OCI-LY7 (cell line): ENCODE results near the gene MYRFL. TPM values are rescaled to one million over a fixed set of nuclear protein-coding genes. Genes with fewer than 3 reads are reported as not detected.
A peak's percentile ranks its signal among the peaks of the same experiment; 100 is the strongest.

Experiments
- BruUV-seq: library from RNA; stranded (reverse); fragments of 400-500 nt; replicated peaks from 2 replicates; lab custom pipeline; 2021; lab: Mats Ljungman, UMichigan
- CTCF ChIA-PET: fragments of 300-600 bp; sonication (Branson Sonifier 250); formaldehyde crosslinking; loops from one replicate; lab custom pipeline; 2022; ENCODE audit warnings: antibody characterized with exemption; ENCODE audit not compliant: unreplicated experiment; lab: Charles Lee
- POLR2A ChIA-PET: fragments of 300-600 bp; sonication (Branson Sonifier 250); formaldehyde crosslinking; loops from one replicate; lab custom pipeline; 2022; ENCODE audit warnings: antibody characterized with exemption; lab: Charles Lee
- DNase-seq: peaks from one replicate; pipeline ENCODE4 v3.0.0-alpha.2; 2015; ENCODE audit warnings: low spot score
- H2AFZ ChIP-seq: fragments of 200-600 bp; sonication (generic), shearing (Covaris generic); 2 replicates; pipeline ENCODE4 v1.6.1; 2014; ENCODE audit warnings: mild to moderate bottlenecking, antibody characterized with exemption, low read length, moderate library complexity
- H3K27ac ChIP-seq: fragments of 200-600 bp; sonication (generic); 2 replicates; pipeline ENCODE4 v1.5.1; 2014; ENCODE audit warnings: mixed run types, low read depth, mild to moderate bottlenecking, moderate library complexity, low read length, inconsistent platforms; ENCODE audit not compliant: poor library complexity, severe bottlenecking
- H3K36me3 ChIP-seq: fragments of 200-600 bp; sonication (generic); 2 replicates; pipeline ENCODE4 v1.6.1; 2014; ENCODE audit warnings: mild to moderate bottlenecking, antibody characterized with exemption, low read length, moderate library complexity, mixed read lengths; ENCODE audit not compliant: insufficient read depth
- H3K4me1 ChIP-seq: fragments of 200-600 bp; sonication (generic); 2 replicates; pipeline ENCODE4 v1.5.1; 2014; ENCODE audit warnings: mild to moderate bottlenecking, low read length; ENCODE audit not compliant: insufficient read depth, poor library complexity, severe bottlenecking
- H3K4me2 ChIP-seq: fragments of 200-600 bp; sonication (generic); 2 replicates; pipeline ENCODE4 v1.6.1; 2014; ENCODE audit warnings: mild to moderate bottlenecking, low read length
- H3K4me3 ChIP-seq: fragments of 200-600 bp; sonication (generic); 2 replicates; pipeline ENCODE4 v1.5.1; 2014; ENCODE audit warnings: mild to moderate bottlenecking, low read depth, low read length; ENCODE audit not compliant: poor library complexity, severe bottlenecking
- H3K79me2 ChIP-seq: fragments of 200-600 bp; sonication (generic); 2 replicates; pipeline ENCODE4 v1.6.1; 2016; ENCODE audit warnings: low read depth, mild to moderate bottlenecking, low read length, moderate library complexity, mixed read lengths; ENCODE audit not compliant: insufficient read depth
- H3K9me2 ChIP-seq: fragments of 200-600 bp; sonication (generic); 2 replicates; pipeline ENCODE4 v1.6.1; 2016; ENCODE audit warnings: mild to moderate bottlenecking, low read length, mixed read lengths; ENCODE audit not compliant: insufficient read depth
- H3K9me3 ChIP-seq: fragments of 200-600 bp; sonication (generic); 2 replicates; pipeline ENCODE4 v1.6.1; 2014; ENCODE audit warnings: mild to moderate bottlenecking, mixed run types, low read length, mixed read lengths
- H4K20me1 ChIP-seq: fragments of 200-600 bp; sonication (generic); 2 replicates; pipeline ENCODE4 v1.6.1; 2014; ENCODE audit warnings: mild to moderate bottlenecking, antibody characterized with exemption, low read length, moderate library complexity, mixed read lengths; ENCODE audit not compliant: insufficient read depth
- CTCF ChIP-seq: fragments of 200-600 bp; sonication (generic); conservative IDR thresholded peaks from 2 replicates; pipeline ENCODE4 v1.5.1; 2014; ENCODE audit warnings: mild to moderate bottlenecking, antibody characterized with exemption, low read length, moderate library complexity, mixed read lengths
- EZH2phosphoT487 ChIP-seq: fragments of 200-600 bp; sonication (generic); IDR thresholded peaks from 2 replicates; pipeline ENCODE4 v1.6.1; 2018; ENCODE audit warnings: low read depth, borderline replicate concordance, mild to moderate bottlenecking, mixed run types, antibody characterized with exemption, low read length, moderate library complexity, mixed read lengths
- intact Hi-C: fragments of 100-400 bp; cut with micrococcal nuclease; formaldehyde crosslinking; loops from one replicate; pipeline ENCODE4 v1.10.0; 2022; ENCODE audit not compliant: unreplicated experiment
- total RNA-seq, 2 experiments: library from RNA; depleted of rRNA in 1 of 2; stranded (reverse); fragments of >200 nt in 1 of 2; shearing (Covaris generic) in 1 of 2; gene quantifications; 2 replicates each; pipeline ENCODE4 v1.2.3, GENCODE V29; 2014 to 2022

MYRFL gene
- total RNA-seq, 2 experiments from 2014 or later = 0.41 TPM; not detected in 1

DNA sequence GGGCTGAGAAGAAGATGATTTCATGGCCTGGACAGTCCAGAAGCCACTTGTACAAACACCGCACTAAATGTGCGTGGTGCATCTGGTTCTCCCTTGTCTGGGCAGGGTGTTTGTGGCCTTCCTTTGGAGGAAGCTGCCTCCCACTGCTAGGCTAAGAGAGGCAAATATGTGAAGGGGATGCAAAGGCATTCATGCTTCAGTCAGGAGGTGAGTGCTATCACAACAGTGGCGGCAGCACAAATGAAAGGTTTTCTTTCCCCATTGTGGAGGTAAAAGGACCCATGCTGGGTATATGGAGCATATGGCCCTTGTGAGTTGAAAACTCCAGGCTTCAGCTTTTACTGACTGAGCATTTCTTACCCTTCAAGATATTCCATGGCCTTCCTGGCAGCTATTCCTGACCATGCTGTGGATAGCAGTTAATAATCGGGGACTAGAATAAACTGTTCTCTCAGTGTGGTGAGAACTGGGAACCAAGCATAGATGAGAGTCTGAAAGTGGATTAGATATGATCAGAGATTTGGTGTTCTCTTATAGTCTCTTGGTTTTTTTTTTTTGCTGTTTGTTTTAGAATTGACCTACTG, 69.9 kb downstream of the MYRFL start:
- Histone ChIP-seq H4K20me1 (no peaks in the 10 kb centered on the region), H3K4me1 (peaks cover 19% of the 10 kb centered on the region), H3K79me2 (no peaks in the 10 kb centered on the region), H2AFZ (no peak overlapping the region), H3K9me3 (no peaks in the 10 kb centered on the region), H3K4me3 (no peak overlapping the region), H3K36me3 (no peaks in the 10 kb centered on the region), H3K4me2 (no peak overlapping the region), H3K27ac (no peak overlapping the region), H3K9me2 (no peaks in the 10 kb centered on the region)
- no peak for TF ChIP-seq EZH2phosphoT487
- TF ChIP-seq CTCF = no peak
- DNase-seq = no peak
- POLR2A ChIA-PET = no interaction called here
- intact Hi-C loops = no loop called here
- no TSS peak for BruUV-seq
- CTCF ChIA-PET = no interaction called here

- Histone ChIP-seq H3K4me1 (peaks cover 38% of the 10 kb centered on the region), H4K20me1 (no peaks in the 10 kb centered on the region), H3K36me3 (no peaks in the 10 kb centered on the region), H3K4me3 (no peak overlapping the region), H3K9me2 (no peaks in the 10 kb centered on the region), H3K4me2 (no peak overlapping the region), H2AFZ (peak overlapping the region; percentile 21; the same call in 1 of the 2 replicates), H3K27ac (no peak overlapping the region), H3K79me2 (no peaks in the 10 kb centered on the region), H3K9me3 (no peaks in the 10 kb centered on the region)
- BruUV-seq = no TSS peak
- CTCF ChIA-PET = no interaction called here
- POLR2A ChIA-PET = interaction anchor here (0.6 to 1.6 kb wide), 4 partner anchors 12 to 546 kb away, joined by 3 to 5 read pairs (median 4); no protein-coding TSS in a partner anchor
- intact Hi-C loops = no loop called here
- no peak for TF ChIP-seq CTCF
- no peak for TF ChIP-seq EZH2phosphoT487
- DNase-seq = no peak
Observed at GRCh38 chr12:69896653-69897381, 71.8 kb downstream of the MYRFL start.

GRCh38 chr12:69897744-69898143, 72.7 kb downstream of the MYRFL start:
- no peaks in the 10 kb centered on the region for H3K9me2 ChIP-seq
- H3K9me3 ChIP-seq = no peaks in the 10 kb centered on the region
- TF ChIP-seq CTCF (no peak), EZH2phosphoT487 (no peak)
- no TSS peak for BruUV-seq
- H3K36me3 ChIP-seq = no peaks in the 10 kb centered on the region
- no peaks in the 10 kb centered on the region for H4K20me1 ChIP-seq
- intact Hi-C loops = no loop called here
- no peak overlapping the region for H3K27ac ChIP-seq
- H2AFZ ChIP-seq = no peak overlapping the region
- ChIA-PET POLR2A (interaction anchor here (0.5 to 2.0 kb wide), 5 partner anchors 13 to 545 kb away, joined by 3 to 4 read pairs (median 3); no protein-coding TSS in a partner anchor), CTCF (no interaction called here)
- H3K79me2 ChIP-seq = no peaks in the 10 kb centered on the region
- no peak for DNase-seq
- H3K4me2 ChIP-seq = no peak overlapping the region
- H3K4me1 ChIP-seq = peaks cover 40% of the 10 kb centered on the region
- no peak overlapping the region for H3K4me3 ChIP-seq
